CMK (cell line): Measurements from ENCODE around the gene MAGI1.
A peak's percentile ranks its signal among the peaks of the same experiment; 100 is the strongest.

Experiments
- DNase-seq: peaks from one replicate; pipeline ENCODE4 v3.0.0-alpha.2; 2010; ENCODE audit warnings: low read depth

Gene MAGI1

GRCh38 chr3:65350801-65351476 lies 687.8 kb downstream of the MAGI1 start:
- no peak for DNase-seq

- no peak for DNase-seq
Measured at GRCh38 chr3:65348398-65348995, 690.2 kb downstream of the MAGI1 start.

- no peak for DNase-seq
Measured at GRCh38 chr3:65347166-65347565, 691.6 kb downstream of the MAGI1 start.

- no peak for DNase-seq
Measured at GRCh38 chr3:65344846-65345245, 693.9 kb downstream of the MAGI1 start.

GRCh38 chr3:65344444-65344843 lies 694.3 kb downstream of the MAGI1 start:
- no peak for DNase-seq

GRCh38 chr3:65343736-65344135 lies 695.0 kb downstream of the MAGI1 start:
- no peak for DNase-seq

GRCh38 chr3:65343026-65343425 lies 695.7 kb downstream of the MAGI1 start:
- DNase-seq = no peak

GRCh38 chr3:65342084-65342683 lies 696.5 kb downstream of the MAGI1 start:
- DNase-seq = peak; percentile 11

GRCh38 chr3:65339192-65339740 lies 699.5 kb downstream of the MAGI1 start:
- no peak for DNase-seq

GRCh38 chr3:65338571-65338970 lies 700.1 kb downstream of the MAGI1 start:
- no peak for DNase-seq

GRCh38 chr3:65335587-65335986 lies 703.1 kb downstream of the MAGI1 start:
- DNase-seq = no peak

GRCh38 chr3:65334045-65334665 lies 704.6 kb downstream of the MAGI1 start:
- no peak for DNase-seq

- DNase-seq = no peak
Measured at GRCh38 chr3:65331730-65332129, 707.0 kb downstream of the MAGI1 start.

GRCh38 chr3:65330072-65330471 lies 708.6 kb downstream of the MAGI1 start:
- DNase-seq = no peak

- no peak for DNase-seq
Measured at GRCh38 chr3:65328148-65328547, 710.6 kb downstream of the MAGI1 start.

- no peak for DNase-seq
Measured at GRCh38 chr3:65326574-65326973, 712.1 kb downstream of the MAGI1 start.

- no peak for DNase-seq
Measured at GRCh38 chr3:65322910-65323309, 715.8 kb downstream of the MAGI1 start.

GRCh38 chr3:65318231-65318630 lies 720.5 kb downstream of the MAGI1 start:
- DNase-seq = no peak

- DNase-seq = no peak
Measured at GRCh38 chr3:65314916-65315315, 723.8 kb downstream of the MAGI1 start.

GRCh38 chr3:65314269-65314668 lies 724.4 kb downstream of the MAGI1 start:
- DNase-seq = no peak

- DNase-seq = no peak
Measured at GRCh38 chr3:65313666-65314065, 725.1 kb downstream of the MAGI1 start.

- DNase-seq = no peak
Measured at GRCh38 chr3:65305836-65306235, 732.9 kb downstream of the MAGI1 start.
